COLO829 (cell line): ENCODE data around the gene TSPAN12.
"Not testable (repeated sequence)": the region's sequence is repeated elsewhere in the genome, so short reads cannot be mapped to it uniquely, and the experiment has no call there.

Source experiments
- DNase-seq: peaks from one replicate; pipeline ENCODE4 v3.0.0; 2012; ENCODE audit warnings: low spot score

TSPAN12 gene

DNA sequence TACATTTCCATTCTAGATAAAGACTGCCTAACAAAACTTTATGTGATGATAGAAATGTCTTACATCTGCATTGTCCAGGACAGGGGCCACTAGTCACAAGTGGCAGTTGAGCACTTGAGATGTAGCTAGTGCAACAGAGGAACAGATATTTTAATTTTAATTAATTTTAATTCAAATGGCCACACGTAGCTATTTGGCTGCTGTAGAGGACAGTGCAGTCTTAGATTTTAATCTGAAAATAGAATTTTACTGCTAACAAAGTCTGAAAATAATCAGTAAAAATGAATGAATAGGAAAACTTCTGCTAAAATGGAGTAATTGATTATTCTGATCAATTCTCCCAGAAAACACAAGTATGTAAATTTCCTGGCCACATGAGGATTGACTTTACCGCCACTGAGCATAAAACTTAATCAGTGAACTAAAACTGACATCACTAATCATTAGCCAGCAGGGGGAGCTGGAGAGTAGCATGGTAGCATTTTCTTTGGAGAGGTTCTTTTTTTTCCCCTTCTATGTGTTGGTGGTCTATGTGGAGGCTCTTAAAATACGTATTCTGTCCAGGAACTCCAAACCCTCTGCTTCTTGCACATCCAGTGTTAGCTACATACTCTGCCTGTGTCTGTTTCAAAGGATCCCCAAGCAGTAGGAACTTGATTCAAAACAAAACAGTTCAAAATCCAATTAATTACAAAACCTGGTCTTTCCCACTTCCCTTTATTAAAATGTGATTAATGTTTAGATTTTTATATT, 52.1 kb downstream of the TSPAN12 start:
- peak; percentile 76 for DNase-seq

- no peak for DNase-seq
Observed at GRCh38 chr7:120802751-120803150, 55.2 kb downstream of the TSPAN12 start.

GRCh38 chr7:120799813-120800475, 58.0 kb downstream of the TSPAN12 start:
- DNase-seq, result no peak

GRCh38 chr7:120799147-120799546, 58.8 kb downstream of the TSPAN12 start:
- no peak for DNase-seq

- no peak for DNase-seq
Observed at GRCh38 chr7:120797026-120797645, 60.8 kb downstream of the TSPAN12 start.

DNA sequence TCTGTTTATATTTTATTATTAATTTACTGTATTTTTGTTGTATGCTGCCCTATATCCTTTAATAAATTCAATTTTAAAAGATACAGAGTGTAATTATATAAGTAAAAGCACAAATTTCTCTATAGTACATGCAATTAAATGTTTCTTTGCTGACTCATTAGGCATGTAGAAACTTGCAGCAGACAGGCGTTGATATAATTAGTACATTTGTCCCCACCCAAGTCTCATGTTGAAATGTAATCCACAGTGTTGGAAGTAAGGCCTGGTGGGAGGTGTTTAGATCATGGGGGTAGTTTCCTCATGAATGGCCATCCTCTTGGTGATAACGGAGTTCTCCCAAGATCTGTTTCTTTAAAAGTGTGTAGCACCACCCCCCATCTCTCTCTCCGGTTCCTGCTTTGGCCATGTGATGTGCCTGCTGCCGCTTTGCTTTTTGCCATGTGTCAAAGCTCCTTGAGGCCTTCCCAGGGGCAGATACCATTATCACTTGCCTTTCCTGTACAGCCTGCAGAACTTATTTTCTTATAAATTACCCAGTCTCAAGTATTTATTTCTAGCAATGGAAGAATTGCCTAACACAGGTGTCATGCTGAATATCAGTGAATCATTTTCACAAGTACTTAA, 63.7 kb downstream of the TSPAN12 start:
- DNase-seq, result no peak

- DNase-seq, result no peak
Observed at GRCh38 chr7:120793213-120793936, 64.6 kb downstream of the TSPAN12 start.

GRCh38 chr7:120792861-120793130, 65.1 kb downstream of the TSPAN12 start:
- peak; percentile 51 for DNase-seq

- peak; percentile 71 for DNase-seq
Observed at GRCh38 chr7:120792091-120792860, 65.7 kb downstream of the TSPAN12 start.

DNA sequence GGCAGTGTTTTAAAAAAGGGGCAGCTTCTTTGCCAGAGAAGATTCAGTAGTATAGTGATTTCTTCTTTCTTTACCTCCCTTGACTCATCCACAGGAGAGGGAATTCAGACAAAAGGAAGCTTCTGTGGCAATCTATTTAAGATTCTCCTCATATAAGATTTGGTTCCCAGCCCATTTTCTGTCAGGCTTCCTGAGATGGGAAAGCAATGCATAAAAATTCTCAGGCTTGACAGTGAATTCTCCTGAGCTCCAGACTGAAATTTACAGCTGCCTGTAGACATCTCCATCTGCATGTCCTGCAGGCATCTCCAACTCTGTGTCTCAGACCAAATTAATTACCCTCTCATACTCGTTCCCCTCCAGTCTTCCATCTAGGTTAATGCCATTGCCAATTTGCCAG, 72.8 kb downstream of the TSPAN12 start:
- DNase-seq, result no peak

DNA sequence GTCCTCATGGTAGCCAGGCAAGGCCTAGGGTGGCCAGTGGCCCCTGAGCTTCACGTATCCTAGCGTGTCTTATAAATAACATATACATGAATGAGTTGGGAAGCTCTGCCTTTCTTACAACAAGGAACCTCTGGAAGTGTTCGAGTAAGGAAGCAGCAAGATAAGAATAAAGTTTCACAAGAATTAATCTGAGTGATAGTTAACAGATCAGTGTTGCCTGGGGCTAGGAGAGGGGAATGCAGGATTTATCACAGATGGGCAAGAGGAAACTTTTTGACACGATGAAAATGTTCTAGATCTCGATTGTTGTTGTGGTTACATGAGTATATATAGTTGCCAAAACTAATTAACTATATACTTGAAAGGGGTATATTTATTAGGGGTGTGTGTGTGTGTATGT, 74.2 kb downstream of the TSPAN12 start:
- DNase-seq, result no peak

- no peak for DNase-seq
Observed at GRCh38 chr7:120783273-120783672, 74.7 kb downstream of the TSPAN12 start.

DNA sequence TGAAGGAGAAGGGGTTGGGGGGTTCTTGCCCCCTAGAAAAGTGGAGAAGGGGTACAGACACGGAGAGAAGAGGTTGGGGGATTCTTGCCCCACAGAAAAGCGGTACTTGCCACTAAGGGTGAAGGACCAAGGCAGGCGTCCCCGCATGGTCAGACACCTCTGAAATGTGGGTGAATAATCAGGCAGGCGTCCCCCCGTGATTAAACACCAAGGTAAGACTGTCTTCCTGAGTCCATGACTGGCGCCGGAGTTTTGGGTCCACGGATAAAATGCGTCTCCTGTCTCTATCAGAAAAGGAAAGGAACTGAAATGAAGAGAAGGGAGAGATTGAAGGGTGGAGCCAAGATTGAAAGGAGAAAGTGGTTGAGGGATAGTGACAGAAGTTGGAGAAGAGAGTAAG, 76.0 kb downstream of the TSPAN12 start:
- DNase-seq, result not testable (repeated sequence)

GRCh38 chr7:120780938-120781337, 77.0 kb downstream of the TSPAN12 start:
- DNase-seq, result no peak

- DNase-seq, result not testable (repeated sequence)
Observed at GRCh38 chr7:120780451-120780850, 77.5 kb downstream of the TSPAN12 start.

- DNase-seq, result not testable (repeated sequence)
Observed at GRCh38 chr7:120779078-120779477, 78.9 kb downstream of the TSPAN12 start.

- DNase-seq, result no peak
Observed at GRCh38 chr7:120775755-120776154, 82.2 kb downstream of the TSPAN12 start.

GRCh38 chr7:120774481-120774880, 83.5 kb downstream of the TSPAN12 start:
- DNase-seq, result no peak

- no peak for DNase-seq
Observed at GRCh38 chr7:120770206-120770605, 87.7 kb downstream of the TSPAN12 start.

DNA sequence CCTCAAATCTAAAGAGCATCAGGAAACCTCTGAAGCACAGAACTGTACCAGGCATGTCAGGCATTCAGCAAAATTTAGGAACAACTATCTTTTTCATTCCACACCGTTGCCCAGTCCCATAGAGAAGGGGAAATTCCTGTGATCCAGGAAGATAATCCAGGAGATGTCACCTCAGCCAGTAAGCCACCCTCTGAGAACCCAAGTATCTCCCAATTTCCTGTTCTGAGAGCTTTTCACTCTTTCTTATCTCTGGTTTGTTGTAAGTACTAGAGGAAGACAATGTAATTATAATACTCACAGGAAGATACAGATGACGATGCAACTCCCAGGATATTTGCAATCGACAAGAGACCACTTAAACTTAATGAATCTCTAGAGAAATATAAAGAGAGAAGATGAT, 97.1 kb downstream of the TSPAN12 start:
- no peak for DNase-seq

DNA sequence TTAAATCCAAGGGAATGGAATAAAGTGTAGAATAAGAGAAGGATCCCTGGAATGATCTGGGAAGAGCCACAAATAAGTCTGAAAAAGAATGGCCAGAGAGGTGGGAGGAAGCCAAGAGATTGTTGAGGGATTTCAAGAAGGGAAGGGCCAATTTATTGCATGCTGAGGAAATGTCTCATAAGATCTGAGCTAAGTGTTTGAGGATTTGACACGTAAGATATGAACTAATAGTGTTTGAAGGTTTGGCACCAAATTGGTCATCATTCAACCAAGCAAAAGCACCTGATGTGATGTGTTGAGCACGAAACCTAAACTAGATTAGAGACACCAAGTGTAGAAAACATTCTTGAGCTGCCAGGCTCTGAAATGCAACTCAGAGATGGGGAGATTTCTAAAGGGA, 97.9 kb downstream of the TSPAN12 start:
- DNase-seq, result no peak

GRCh38 chr7:120743128-120743527, 114.8 kb downstream of the TSPAN12 start:
- DNase-seq, result no peak
